ENCODE results near the gene KRTAP5-3. TPM values are rescaled to one million over a fixed set of nuclear protein-coding genes. Genes with fewer than 3 reads are reported as not detected.
"Not testable (repeated sequence)": the region's sequence is repeated elsewhere in the genome, so short reads cannot be mapped to it uniquely, and the experiment has no call there.

The KRTAP5-3 gene
- total RNA-seq, 2 donors from 2014 or later, result not detected

- no peak overlapping the region for H3K27ac Mint-ChIP-seq
- DNase-seq (ENCODE audit: low spot score in 2 of 2) (no peak), ATAC-seq (no peak)
- H3K36me3 Mint-ChIP-seq, result no peaks in the 10 kb centered on the region
- no peaks in the 10 kb centered on the region for H3K9me3 Mint-ChIP-seq
Observed at GRCh38 chr11:1598816-1599215, 9.4 kb downstream of the KRTAP5-3 start.

- H3K27ac Mint-ChIP-seq; DNase-seq (ENCODE audit: low spot score in 2 of 2); ATAC-seq: not testable (repeated sequence)
Observed at GRCh38 chr11:1598406-1598805, 9.9 kb downstream of the KRTAP5-3 start.

GRCh38 chr11:1597994-1598380 lies 10.3 kb downstream of the KRTAP5-3 start, which contains the start of gene KRTAP5-2:
Gene KRTAP5-2 (minus strand): TSS chr11:1598294. CDS start chr11:1598250, 44 bp downstream.
- no peak for DNase-seq (ENCODE audit: low spot score in 2 of 2)
- Mint-ChIP-seq H3K27ac (no peak within 1 kb of the TSS), H3K9me3 (no peaks in the 10 kb centered on the region), H3K36me3 (no peaks in the 10 kb centered on the region)
- no peak for ATAC-seq

More at GRCh38 chr11:1598406-1598805, 9.9 kb downstream of the KRTAP5-3 start:
- H3K9me3 Mint-ChIP-seq, H3K36me3 Mint-ChIP-seq: not testable (repeated sequence)

- H3K27ac Mint-ChIP-seq, result no peak overlapping the region
- DNase-seq (ENCODE audit: low spot score in 2 of 2) (no peak), ATAC-seq (no peak)
- H3K36me3 Mint-ChIP-seq, result no peaks in the 10 kb centered on the region
- H3K9me3 Mint-ChIP-seq, result no peaks in the 10 kb centered on the region
Observed at GRCh38 chr11:1597331-1597993, 10.8 kb downstream of the KRTAP5-3 start.

- not testable (repeated sequence) for H3K27ac Mint-ChIP-seq; H3K36me3 Mint-ChIP-seq; DNase-seq (ENCODE audit: low spot score in 2 of 2); ATAC-seq; H3K9me3 Mint-ChIP-seq
Observed at GRCh38 chr11:1596576-1597121, 11.6 kb downstream of the KRTAP5-3 start.

GRCh38 chr11:1595994-1596575 lies 12.2 kb downstream of the KRTAP5-3 start:
- H3K36me3 Mint-ChIP-seq; ATAC-seq; H3K27ac Mint-ChIP-seq; H3K9me3 Mint-ChIP-seq; DNase-seq (ENCODE audit: low spot score in 2 of 2): not testable (repeated sequence)

- Mint-ChIP-seq H3K36me3 (peaks cover 7 to 13% of the 10 kb centered on the region in 2 donors), H3K9me3 (peaks cover 5% of the 10 kb centered on the region in 2 donors)
Observed at GRCh38 chr11:1592628-1593027, 15.6 kb downstream of the KRTAP5-3 start.

GRCh38 chr11:1589996-1590395 lies 18.3 kb downstream of the KRTAP5-3 start:
- no peak for ATAC-seq
- DNase-seq (ENCODE audit: low spot score in 2 of 2), result no peak
- no peak overlapping the region for H3K27ac Mint-ChIP-seq
- peaks cover 7 to 13% of the 10 kb centered on the region in 2 donors for H3K36me3 Mint-ChIP-seq
- peaks cover 5% of the 10 kb centered on the region in 2 donors for H3K9me3 Mint-ChIP-seq

More at GRCh38 chr11:1592628-1593027, 15.6 kb downstream of the KRTAP5-3 start:
- DNase-seq (ENCODE audit: low spot score in 2 of 2) (no peak), ATAC-seq (no peak)
- H3K27ac Mint-ChIP-seq, result no peak overlapping the region

GRCh38 chr11:1589191-1589963 lies 18.9 kb downstream of the KRTAP5-3 start:
- peak in 1 of 2 donors; percentile 77 for ATAC-seq
- peaks cover 7 to 13% of the 10 kb centered on the region in 2 donors for H3K36me3 Mint-ChIP-seq
- DNase-seq (ENCODE audit: low spot score in 2 of 2); H3K9me3 Mint-ChIP-seq: not testable (repeated sequence)
- H3K27ac Mint-ChIP-seq, result peak overlapping the region in 1 of 2 donors; percentile 89

GRCh38 chr11:1586699-1587098 lies 21.6 kb downstream of the KRTAP5-3 start:
- Mint-ChIP-seq H3K36me3 (peaks cover 7 to 13% of the 10 kb centered on the region in 2 donors), H3K9me3 (peaks cover 5% of the 10 kb centered on the region in 2 donors), H3K27ac (no peak overlapping the region)
- no peak for ATAC-seq
- DNase-seq (ENCODE audit: low spot score in 2 of 2), result no peak

- H3K36me3 Mint-ChIP-seq; DNase-seq (ENCODE audit: low spot score in 2 of 2); ATAC-seq; H3K9me3 Mint-ChIP-seq; H3K27ac Mint-ChIP-seq: not testable (repeated sequence)
Observed at GRCh38 chr11:1584661-1585370, 23.4 kb downstream of the KRTAP5-3 start, which contains the start of gene KRTAP5-1. Gene KRTAP5-1 (minus strand): TSS chr11:1585283. CDS start chr11:1585249, 34 bp downstream.

- not testable (repeated sequence) for H3K9me3 Mint-ChIP-seq; DNase-seq (ENCODE audit: low spot score in 2 of 2); H3K36me3 Mint-ChIP-seq; H3K27ac Mint-ChIP-seq; ATAC-seq
Observed at GRCh38 chr11:1582909-1583308, 25.4 kb downstream of the KRTAP5-3 start.

GRCh38 chr11:1581976-1582375 lies 26.3 kb downstream of the KRTAP5-3 start:
- no peaks in the 10 kb centered on the region for H3K9me3 Mint-ChIP-seq
- peaks cover 0 to 5% of the 10 kb centered on the region in 2 donors for H3K36me3 Mint-ChIP-seq
- DNase-seq (ENCODE audit: low spot score in 2 of 2), result no peak
- H3K27ac Mint-ChIP-seq, result no peak overlapping the region
- ATAC-seq, result no peak

GRCh38 chr11:1576825-1577224 lies 31.4 kb downstream of the KRTAP5-3 start:
- DNase-seq (ENCODE audit: low spot score in 2 of 2), result no peak
- ATAC-seq, result no peak
- H3K36me3 Mint-ChIP-seq, result peaks cover 0 to 5% of the 10 kb centered on the region in 2 donors
- no peaks in the 10 kb centered on the region for H3K9me3 Mint-ChIP-seq
- peak overlapping the region in 1 of 2 donors; percentile 37 for H3K27ac Mint-ChIP-seq

- not testable (repeated sequence) for DNase-seq (ENCODE audit: low spot score in 2 of 2); ATAC-seq; H3K9me3 Mint-ChIP-seq; H3K27ac Mint-ChIP-seq; H3K36me3 Mint-ChIP-seq
Observed at GRCh38 chr11:1575756-1576155, 32.5 kb downstream of the KRTAP5-3 start.

- ATAC-seq (no peak), DNase-seq (ENCODE audit: low spot score in 2 of 2) (no peak)
- Mint-ChIP-seq H3K36me3 (peaks cover 0 to 5% of the 10 kb centered on the region in 2 donors), H3K9me3 (no peaks in the 10 kb centered on the region), H3K27ac (no peak overlapping the region)
Observed at GRCh38 chr11:1574933-1575242, 33.4 kb downstream of the KRTAP5-3 start.
